Activated T-helper 1 cell treated with anti-CD3 and anti-CD28 coated beads, Interleukin-12 subunit alpha, Interleukin-12 subunit beta, Interleukin-2, Interleukin-4 antibody, amounts not matched to agents 30 ng/mL and 10 ng/mL and 1 ng/mL, durations not matched to agents 14 hours and 24 hours and 36 hours (primary cell): ENCODE results near the gene ADAMTS8. TPM values are rescaled to one million over a fixed set of nuclear protein-coding genes. Genes with fewer than 3 reads are reported as not detected.

Source experiments
- DNase-seq: peaks from one replicate; pipeline ENCODE4 v3.0.0; 2021; ENCODE audit warnings: low spot score
- H3K27ac Mint-ChIP-seq: one replicate; pipeline ENCODE4 v1.8.0; 2021; ENCODE audit warnings: mild to moderate bottlenecking, mixed read lengths
- H3K27me3 Mint-ChIP-seq: one replicate; pipeline ENCODE4 v1.8.0; 2022; ENCODE audit warnings: mild to moderate bottlenecking, moderate library complexity, mixed read lengths; ENCODE audit not compliant: insufficient read depth
- H3K36me3 Mint-ChIP-seq: one replicate; pipeline ENCODE4 v1.8.0; 2021; ENCODE audit warnings: low read depth, mixed read lengths
- H3K4me1 Mint-ChIP-seq: one replicate; pipeline ENCODE4 v1.8.0; 2021; ENCODE audit warnings: low read depth, mixed read lengths
- H3K4me3 Mint-ChIP-seq: one replicate; pipeline ENCODE4 v1.8.0; 2021; ENCODE audit warnings: mild to moderate bottlenecking, moderate library complexity, mixed read lengths
- H3K9me3 Mint-ChIP-seq: one replicate; pipeline ENCODE4 v1.8.0; 2021; ENCODE audit warnings: mixed read lengths
- intact Hi-C: fragments of 100-400 bp; cut with micrococcal nuclease; formaldehyde crosslinking; loops from one replicate; pipeline ENCODE4 v1.15.1; 2024
- total RNA-seq: library from RNA; stranded (reverse); gene quantifications from 2 replicates; pipeline ENCODE4 v1.2.3, GENCODE V29; 2022

The ADAMTS8 gene
- total RNA-seq, 1 donor from 2014 or later, result not detected

- Mint-ChIP-seq H3K36me3 (no peaks in the 10 kb centered on the region), H3K27ac (no peak overlapping the region), H3K27me3 (no peaks in the 10 kb centered on the region), H3K9me3 (no peaks in the 10 kb centered on the region), H3K4me3 (no peak overlapping the region), H3K4me1 (peaks cover 13% of the 10 kb centered on the region)
- intact Hi-C loops, result no loop called here
- DNase-seq, result no peak
Measured at GRCh38 chr11:130386056-130386455, 42.4 kb downstream of the ADAMTS8 start.

DNA sequence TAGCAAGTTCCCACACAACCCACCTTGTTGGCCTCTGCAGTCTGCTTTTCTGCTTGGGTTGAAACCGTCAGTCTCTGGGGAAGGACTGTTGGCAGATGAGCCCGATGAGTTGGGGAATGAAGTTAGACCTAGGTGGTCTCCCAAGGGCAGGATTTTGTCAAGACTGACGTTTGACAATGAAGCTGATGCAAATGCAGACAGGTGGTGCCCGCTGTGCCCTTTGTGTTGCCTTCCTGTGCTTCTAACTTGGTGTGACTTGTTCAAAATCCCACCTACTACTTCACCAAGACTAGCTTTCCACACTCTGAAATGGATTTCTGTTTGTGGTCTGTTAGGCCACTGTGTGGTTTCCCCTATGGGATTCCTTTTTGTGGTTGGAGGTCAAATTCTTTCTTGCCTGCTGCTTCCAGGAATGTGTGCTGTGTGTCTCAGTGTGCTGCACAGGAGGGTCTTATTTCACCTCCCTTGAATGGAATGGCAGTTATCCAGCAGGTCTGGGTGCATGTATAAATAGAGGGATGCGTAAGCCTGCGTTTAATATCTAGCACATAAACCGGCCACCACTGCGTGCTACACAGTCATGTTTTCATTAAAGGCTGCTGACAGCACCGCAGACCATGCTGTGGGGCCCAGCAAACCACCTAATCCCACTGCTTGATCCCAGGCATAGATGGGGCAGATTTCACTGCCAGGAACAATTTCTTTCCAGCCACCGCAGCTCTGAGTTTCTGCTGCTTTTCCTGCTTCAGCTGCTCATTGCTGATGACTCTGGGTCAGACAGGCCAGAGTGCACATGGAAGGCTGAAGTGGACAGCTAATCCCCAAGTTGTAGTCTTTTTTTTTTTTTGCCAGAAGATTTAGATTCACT, 44.8 kb downstream of the ADAMTS8 start:
- Mint-ChIP-seq H3K27me3 (no peaks in the 10 kb centered on the region), H3K9me3 (no peaks in the 10 kb centered on the region), H3K36me3 (no peaks in the 10 kb centered on the region), H3K27ac (no peak overlapping the region), H3K4me1 (peaks cover 6% of the 10 kb centered on the region), H3K4me3 (no peak overlapping the region)
- intact Hi-C loops, result no loop called here
- no peak for DNase-seq

DNA sequence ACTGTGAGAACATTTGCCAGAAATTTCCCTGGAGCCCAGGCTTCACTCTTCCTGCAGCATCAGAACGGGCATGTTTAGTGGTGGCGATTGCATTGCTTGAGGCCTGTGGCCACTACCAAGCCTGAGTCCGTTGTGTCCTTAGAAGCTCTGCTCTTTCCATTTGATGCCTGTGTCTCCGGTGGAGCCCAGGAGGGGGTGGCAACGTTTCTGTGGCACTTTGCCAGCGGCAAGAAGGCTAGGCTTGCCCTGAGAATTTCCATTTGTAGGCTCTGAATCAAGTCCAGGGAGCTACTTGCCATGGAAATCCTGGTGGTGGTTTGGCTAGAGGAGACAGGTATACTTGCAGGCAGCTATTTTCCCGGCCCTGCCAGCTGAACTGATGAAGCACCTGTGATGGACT, 47.1 kb downstream of the ADAMTS8 start:
- no peak for DNase-seq
- no peak overlapping the region for H3K4me3 Mint-ChIP-seq
- H3K36me3 Mint-ChIP-seq, result no peaks in the 10 kb centered on the region
- no peaks in the 10 kb centered on the region for H3K4me1 Mint-ChIP-seq
- no peak overlapping the region for H3K27ac Mint-ChIP-seq
- H3K27me3 Mint-ChIP-seq, result peaks cover 2% of the 10 kb centered on the region
- intact Hi-C loops, result no loop called here
- no peaks in the 10 kb centered on the region for H3K9me3 Mint-ChIP-seq

- Mint-ChIP-seq H3K36me3 (no peaks in the 10 kb centered on the region), H3K4me3 (no peak overlapping the region), H3K4me1 (no peaks in the 10 kb centered on the region), H3K27ac (no peak overlapping the region), H3K9me3 (no peaks in the 10 kb centered on the region), H3K27me3 (peaks cover 2% of the 10 kb centered on the region)
- no peak for DNase-seq
- intact Hi-C loops, result no loop called here
Measured at GRCh38 chr11:130380778-130381177, 47.6 kb downstream of the ADAMTS8 start.

DNA sequence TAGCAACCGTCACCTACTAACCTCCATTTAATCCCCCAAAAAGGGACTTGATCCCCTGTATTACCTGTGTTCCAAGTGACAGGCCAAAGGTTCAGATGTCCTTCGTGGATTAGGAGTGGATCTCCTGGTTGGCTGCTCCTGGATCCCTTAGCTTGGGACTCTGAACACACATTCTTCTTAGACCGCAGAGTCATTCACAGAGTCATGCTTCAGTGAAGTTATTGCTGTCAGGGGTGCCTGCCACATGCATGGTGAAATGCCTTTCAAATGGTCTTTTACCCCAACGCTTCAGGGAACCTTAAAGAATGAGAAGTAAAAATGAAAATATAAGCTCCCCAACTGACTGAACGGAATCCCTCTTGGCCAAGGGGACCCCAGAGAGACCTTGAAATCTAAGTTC, 49.1 kb downstream of the ADAMTS8 start:
- intact Hi-C loops, result no loop called here
- no peak overlapping the region for H3K27ac Mint-ChIP-seq
- H3K36me3 Mint-ChIP-seq, result no peaks in the 10 kb centered on the region
- no peaks in the 10 kb centered on the region for H3K9me3 Mint-ChIP-seq
- no peak overlapping the region for H3K4me3 Mint-ChIP-seq
- H3K4me1 Mint-ChIP-seq, result no peaks in the 10 kb centered on the region
- no peak for DNase-seq
- H3K27me3 Mint-ChIP-seq, result peaks cover 2% of the 10 kb centered on the region

DNA sequence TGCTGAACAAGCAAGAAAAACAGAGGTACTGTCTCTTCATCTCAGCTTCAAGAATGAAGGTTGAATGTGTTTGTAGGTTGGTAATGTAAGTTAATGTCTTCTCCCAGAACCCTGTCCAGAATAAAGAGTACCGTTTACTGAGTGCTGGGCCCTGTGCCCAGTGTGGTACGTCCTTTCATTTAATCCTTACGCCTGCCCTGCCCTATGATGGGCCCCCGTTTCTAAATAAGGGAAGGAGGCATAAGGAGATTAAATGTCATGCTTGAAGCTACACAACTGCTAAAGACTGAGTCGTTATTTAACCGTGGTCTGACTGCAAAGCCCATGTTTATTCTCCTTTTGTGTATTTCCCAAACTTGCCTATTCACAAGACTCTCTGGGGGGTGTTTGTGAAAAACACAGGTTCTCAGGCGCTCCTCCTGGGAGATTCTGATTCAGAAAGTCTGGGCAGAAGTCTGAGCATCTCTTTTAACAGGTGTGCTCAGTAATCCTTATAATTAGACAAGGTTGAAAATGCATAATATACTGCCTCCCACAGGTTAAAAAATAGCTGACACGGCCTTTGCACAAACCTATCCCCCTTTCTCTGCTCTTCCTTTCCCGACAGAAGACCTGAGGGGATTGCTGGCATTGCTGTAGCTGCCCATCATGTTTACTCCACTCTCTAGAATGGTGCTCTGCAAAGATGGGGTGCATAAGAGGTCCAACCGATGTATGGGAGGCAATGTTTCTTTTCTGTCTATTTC, 57.4 kb downstream of the ADAMTS8 start:
- no peak overlapping the region for H3K4me3 Mint-ChIP-seq
- H3K27ac Mint-ChIP-seq, result no peak overlapping the region
- H3K4me1 Mint-ChIP-seq, result no peaks in the 10 kb centered on the region
- peaks cover 3% of the 10 kb centered on the region for H3K27me3 Mint-ChIP-seq
- intact Hi-C loops, result loop anchor here (1.0 kb wide), 1 partner anchor 158 kb away; no protein-coding TSS in a partner anchor
- no peak for DNase-seq
- no peaks in the 10 kb centered on the region for H3K9me3 Mint-ChIP-seq
- H3K36me3 Mint-ChIP-seq, result no peaks in the 10 kb centered on the region

- no peaks in the 10 kb centered on the region for H3K4me1 Mint-ChIP-seq
- no peak overlapping the region for H3K27ac Mint-ChIP-seq
- intact Hi-C loops, result no loop called here
- peaks cover 3% of the 10 kb centered on the region for H3K27me3 Mint-ChIP-seq
- no peak for DNase-seq
- H3K9me3 Mint-ChIP-seq, result no peaks in the 10 kb centered on the region
- no peaks in the 10 kb centered on the region for H3K36me3 Mint-ChIP-seq
- no peak overlapping the region for H3K4me3 Mint-ChIP-seq
Measured at GRCh38 chr11:130369713-130370112, 58.7 kb downstream of the ADAMTS8 start.

DNA sequence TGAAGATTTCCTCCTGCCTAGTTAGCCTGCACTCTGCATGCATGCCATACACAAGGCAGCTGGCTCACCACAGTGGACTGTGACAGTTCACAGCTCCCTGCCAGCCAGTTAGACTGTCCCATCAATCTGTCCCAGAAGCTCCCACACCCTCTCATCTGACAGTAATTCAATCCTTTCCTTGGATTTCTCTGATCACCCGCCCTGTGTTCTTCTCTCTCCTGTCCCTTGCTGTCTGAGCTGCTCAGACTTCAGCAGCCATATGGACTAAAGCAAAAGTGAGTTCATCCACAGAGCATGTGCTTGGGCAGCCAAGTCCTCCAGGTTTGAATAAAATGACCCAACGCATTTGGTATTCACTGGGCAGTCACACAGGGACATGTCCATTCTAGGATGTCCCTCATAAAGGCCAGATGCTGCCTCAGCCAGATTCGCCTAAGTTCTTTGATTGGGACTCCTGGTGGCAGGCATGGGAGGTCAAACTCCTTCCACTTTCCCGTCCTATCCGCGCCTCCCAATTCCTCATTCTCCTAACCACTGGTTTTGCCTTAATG, 59.2 kb downstream of the ADAMTS8 start:
- DNase-seq, result no peak
- Mint-ChIP-seq H3K36me3 (no peaks in the 10 kb centered on the region), H3K9me3 (no peaks in the 10 kb centered on the region), H3K4me3 (no peak overlapping the region), H3K27ac (no peak overlapping the region), H3K4me1 (no peaks in the 10 kb centered on the region), H3K27me3 (peaks cover 3% of the 10 kb centered on the region)
- intact Hi-C loops, result no loop called here

DNA sequence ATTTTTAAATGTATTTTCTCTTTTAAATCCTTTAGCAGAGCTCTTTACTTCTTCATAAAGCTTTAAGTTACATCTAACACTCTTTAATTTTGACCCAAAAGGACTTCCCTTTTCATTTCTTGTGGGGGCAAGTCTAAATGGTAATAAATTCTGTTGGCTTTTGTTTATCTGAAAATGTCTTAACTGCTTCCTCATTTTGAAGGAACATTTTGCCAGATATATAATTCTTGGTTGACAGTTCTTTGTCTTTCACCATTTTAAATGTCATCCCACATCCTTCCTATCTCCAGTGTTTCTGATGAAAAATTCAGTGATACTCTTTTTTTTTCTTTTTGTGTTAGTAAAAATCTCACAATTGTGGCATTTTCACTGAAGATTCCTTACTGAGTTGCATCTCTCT, 69.0 kb downstream of the ADAMTS8 start:
- Mint-ChIP-seq H3K27ac (no peak overlapping the region), H3K27me3 (peaks cover 11% of the 10 kb centered on the region), H3K4me3 (no peak overlapping the region), H3K36me3 (peaks cover 6% of the 10 kb centered on the region), H3K4me1 (no peaks in the 10 kb centered on the region), H3K9me3 (peaks cover 27% of the 10 kb centered on the region)
- DNase-seq, result no peak
- intact Hi-C loops, result no loop called here

DNA sequence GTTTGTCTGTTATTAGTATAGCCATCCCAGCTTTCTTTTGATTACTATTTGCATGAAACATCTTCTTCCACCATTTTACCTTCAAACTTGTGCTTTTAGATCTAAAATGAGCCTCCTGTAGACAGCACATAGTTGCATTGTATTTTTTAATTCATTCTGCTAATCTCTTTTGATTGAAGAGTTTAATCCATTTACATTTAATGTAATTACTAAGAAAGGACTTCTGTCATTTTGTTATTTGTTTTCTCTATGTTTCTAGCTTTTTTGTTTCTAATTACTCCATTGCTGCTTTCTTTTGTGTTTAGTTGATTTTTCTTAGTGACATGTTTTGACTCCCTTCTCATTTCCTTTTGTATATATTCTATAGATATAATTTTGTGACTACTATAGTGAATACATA, 70.0 kb downstream of the ADAMTS8 start:
- peaks cover 7% of the 10 kb centered on the region for H3K36me3 Mint-ChIP-seq
- intact Hi-C loops, result no loop called here
- H3K9me3 Mint-ChIP-seq, result peaks cover 29% of the 10 kb centered on the region
- no peak overlapping the region for H3K27ac Mint-ChIP-seq
- DNase-seq, result no peak
- no peaks in the 10 kb centered on the region for H3K4me1 Mint-ChIP-seq
- no peak overlapping the region for H3K4me3 Mint-ChIP-seq
- peaks cover 11% of the 10 kb centered on the region for H3K27me3 Mint-ChIP-seq

Other genes with a start within 250 kb of the ADAMTS8 start
- 32.9 and 33.0 TPM in 2 replicates for gene ZBTB44, start 113.7 kb downstream of the ADAMTS8 start, total RNA-seq
- 0.02 TPM in 1 of 2 replicates, not detected in the other for gene ADAMTS15, start 20.0 kb upstream of the ADAMTS8 start, total RNA-seq